ENCODE results near the gene DLG5.

DNA sequence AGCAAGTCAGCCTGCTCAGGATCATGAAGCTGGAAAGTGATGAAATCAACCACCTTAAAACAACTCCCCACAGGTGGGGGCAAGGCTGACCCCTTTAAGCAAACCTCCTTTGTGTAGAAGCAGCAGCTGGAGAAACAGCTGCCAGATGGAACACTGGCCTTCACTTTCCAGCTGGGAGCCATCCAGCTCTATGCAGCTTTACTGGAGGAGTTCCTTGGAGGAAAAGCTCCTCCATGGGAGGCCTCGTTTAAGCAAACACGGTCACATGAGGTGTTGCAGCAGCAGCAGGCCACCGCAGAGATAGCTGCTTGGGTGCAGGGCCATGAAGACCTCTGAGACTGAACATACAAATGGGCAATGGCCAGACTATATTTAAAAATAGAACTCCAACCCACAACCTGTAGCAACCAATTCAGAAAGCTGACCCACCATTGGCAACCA, 13.0 kb upstream of the DLG5 start:
- TF ChIP-seq POLR2AphosphoS5 (IDR thresholded peaks at IDR 0.05), result no peak
- TF ChIP-seq, protein P1, sequence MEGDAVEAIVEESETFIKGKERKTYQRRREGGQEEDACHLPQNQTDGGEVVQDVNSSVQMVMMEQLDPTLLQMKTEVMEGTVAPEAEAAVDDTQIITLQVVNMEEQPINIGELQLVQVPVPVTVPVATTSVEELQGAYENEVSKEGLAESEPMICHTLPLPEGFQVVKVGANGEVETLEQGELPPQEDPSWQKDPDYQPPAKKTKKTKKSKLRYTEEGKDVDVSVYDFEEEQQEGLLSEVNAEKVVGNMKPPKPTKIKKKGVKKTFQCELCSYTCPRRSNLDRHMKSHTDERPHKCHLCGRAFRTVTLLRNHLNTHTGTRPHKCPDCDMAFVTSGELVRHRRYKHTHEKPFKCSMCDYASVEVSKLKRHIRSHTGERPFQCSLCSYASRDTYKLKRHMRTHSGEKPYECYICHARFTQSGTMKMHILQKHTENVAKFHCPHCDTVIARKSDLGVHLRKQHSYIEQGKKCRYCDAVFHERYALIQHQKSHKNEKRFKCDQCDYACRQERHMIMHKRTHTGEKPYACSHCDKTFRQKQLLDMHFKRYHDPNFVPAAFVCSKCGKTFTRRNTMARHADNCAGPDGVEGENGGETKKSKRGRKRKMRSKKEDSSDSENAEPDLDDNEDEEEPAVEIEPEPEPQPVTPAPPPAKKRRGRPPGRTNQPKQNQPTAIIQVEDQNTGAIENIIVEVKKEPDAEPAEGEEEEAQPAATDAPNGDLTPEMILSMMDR (IDR thresholded peaks at IDR 0.05), result no peak
- no peak for TF ChIP-seq POLR2A (IDR thresholded peaks at IDR 0.05)
- TF ChIP-seq EP300 (IDR thresholded peaks at IDR 0.05), result no peak

All from suprapubic skin (tissue), 4 donors.